ENCODE data around the gene HOXD4. TPM values are rescaled to one million over a fixed set of nuclear protein-coding genes. Genes with fewer than 3 reads are reported as not detected.

The HOXD4 gene
- total and polyA plus RNA-seq, 9 donors, result 6.2 to 16.5 (median 11.6) TPM

DNA sequence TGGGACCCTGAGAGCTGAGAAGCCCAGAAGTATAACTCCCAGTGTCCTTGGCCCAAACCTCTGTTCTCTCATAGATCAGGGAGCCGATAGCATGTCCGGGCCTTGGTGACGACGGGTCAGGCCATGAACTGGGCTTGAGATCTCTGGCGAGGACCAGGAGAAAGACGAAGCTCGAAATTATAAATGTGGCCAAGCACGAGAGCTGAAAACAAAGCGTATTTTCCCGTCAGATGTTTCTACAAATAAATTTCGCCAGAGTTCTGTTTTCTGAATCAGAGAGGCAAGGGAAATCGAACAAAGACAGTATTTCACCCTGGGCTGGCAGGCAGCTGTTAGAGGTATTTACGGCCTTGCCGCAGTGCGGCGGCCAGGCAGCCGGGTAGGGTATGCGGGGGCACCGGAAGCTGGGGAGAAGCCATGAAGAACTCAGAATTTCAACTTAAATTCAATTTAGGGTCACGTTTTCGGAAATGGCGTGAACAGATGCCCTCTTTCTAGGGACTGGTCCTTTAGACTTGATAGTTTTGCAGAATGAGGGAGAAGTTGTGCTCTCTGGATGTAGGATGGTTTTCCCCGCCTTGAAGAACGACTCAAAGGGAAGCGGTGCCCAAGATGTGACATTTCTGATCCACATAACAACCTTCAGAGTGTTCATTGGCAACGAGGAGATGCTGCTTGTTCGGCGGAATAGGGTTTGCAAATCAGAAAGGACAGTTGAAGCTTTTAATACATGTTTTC, 12.3 kb upstream of the HOXD4 start:
- H3K36me3 ChIP-seq, result no peaks in the 10 kb centered on the region
- H3K4me1 ChIP-seq (ENCODE audit: insufficient read depth), result peaks cover 16% of the 10 kb centered on the region
- intact Hi-C loops (cut with DNase I), result loop anchor here in 1 of 4 donors (10.0 kb wide), 1 partner anchor 1126 kb away; the partner anchor contains the start of gene NFE2L2
- H3K4me3 ChIP-seq, result peak overlapping the region; percentile 53
- no peaks in the 10 kb centered on the region for H3K27me3 ChIP-seq
- no peaks in the 10 kb centered on the region for H3K9me3 ChIP-seq
- 4 to 12% (median 9%) methylated on average over 28 of the region's 28 CpGs for WGBS, 3 donors
- TF ChIP-seq POLR2A (IDR thresholded peaks at IDR 0.05) (no peak), EP300 (IDR thresholded peaks at IDR 0.05) (no peak)
- TF ChIP-seq, protein P1, sequence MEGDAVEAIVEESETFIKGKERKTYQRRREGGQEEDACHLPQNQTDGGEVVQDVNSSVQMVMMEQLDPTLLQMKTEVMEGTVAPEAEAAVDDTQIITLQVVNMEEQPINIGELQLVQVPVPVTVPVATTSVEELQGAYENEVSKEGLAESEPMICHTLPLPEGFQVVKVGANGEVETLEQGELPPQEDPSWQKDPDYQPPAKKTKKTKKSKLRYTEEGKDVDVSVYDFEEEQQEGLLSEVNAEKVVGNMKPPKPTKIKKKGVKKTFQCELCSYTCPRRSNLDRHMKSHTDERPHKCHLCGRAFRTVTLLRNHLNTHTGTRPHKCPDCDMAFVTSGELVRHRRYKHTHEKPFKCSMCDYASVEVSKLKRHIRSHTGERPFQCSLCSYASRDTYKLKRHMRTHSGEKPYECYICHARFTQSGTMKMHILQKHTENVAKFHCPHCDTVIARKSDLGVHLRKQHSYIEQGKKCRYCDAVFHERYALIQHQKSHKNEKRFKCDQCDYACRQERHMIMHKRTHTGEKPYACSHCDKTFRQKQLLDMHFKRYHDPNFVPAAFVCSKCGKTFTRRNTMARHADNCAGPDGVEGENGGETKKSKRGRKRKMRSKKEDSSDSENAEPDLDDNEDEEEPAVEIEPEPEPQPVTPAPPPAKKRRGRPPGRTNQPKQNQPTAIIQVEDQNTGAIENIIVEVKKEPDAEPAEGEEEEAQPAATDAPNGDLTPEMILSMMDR (IDR thresholded peaks at IDR 0.05), result no peak
- DNase-seq, result peak in 4 of 5 donors; percentile 38 to 62 (median 48)
- H3K27ac ChIP-seq, result peak overlapping the region; percentile 80 to 99

DNA sequence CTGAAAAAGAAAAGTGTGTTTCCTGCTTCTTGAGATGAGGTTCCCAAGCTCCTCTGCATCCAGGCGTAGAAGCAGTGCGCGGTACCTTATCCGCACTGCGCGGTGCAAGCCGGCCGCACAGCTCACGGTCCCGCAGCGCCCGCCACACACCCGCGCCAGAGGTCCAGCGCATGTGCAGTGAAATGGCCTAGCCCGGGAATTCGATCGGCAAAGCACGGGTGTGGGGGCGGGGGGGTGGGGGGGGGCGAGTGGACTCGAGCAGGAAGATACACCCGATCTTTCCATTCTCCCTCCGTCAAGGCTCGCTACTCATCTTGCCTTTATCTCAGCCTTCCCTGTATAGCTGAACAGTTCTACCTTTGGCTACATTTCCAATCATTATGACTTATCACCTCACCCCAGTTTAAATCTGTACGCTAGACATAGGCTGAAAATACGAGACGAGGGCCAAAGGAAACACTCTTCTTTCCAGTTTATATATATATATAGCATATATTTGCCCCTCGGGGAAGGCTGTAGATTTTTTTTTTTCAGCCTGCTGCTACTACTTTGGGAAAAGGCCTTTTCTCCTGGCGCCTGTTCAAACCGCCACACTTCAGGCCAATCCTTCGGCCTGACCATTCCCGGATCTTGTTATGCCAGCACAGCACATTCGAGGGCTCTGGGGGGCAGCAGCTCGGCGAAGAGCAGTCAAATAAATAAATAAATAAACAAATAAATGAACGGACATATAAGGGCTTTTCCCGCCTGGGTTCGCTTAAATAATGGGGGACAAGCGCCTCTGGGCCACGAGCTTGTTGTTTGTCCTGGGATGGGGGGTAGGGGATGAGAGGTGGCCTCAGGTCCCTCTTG, 11.5 kb upstream of the HOXD4 start:
- peak overlapping the region; percentile 53 for H3K4me3 ChIP-seq
- peak; percentile 72 to 81 (median 75) for DNase-seq
- H3K27ac ChIP-seq, result peak overlapping the region; percentile 80 to 99
- H3K9me3 ChIP-seq, result no peaks in the 10 kb centered on the region
- TF ChIP-seq EP300 (IDR thresholded peaks at IDR 0.05), result no peak
- TF ChIP-seq POLR2A (IDR thresholded peaks at IDR 0.05), result peak; percentile 42
- intact Hi-C loops (cut with DNase I), result loop anchor here (2.0 to 10.0 kb wide), 7 partner anchors 125 to 1125 kb away; partner anchors contain the start of genes MTX2 (in 1 of the 4) and NFE2L2 (in 1 of the 4)
- no peaks in the 10 kb centered on the region for H3K27me3 ChIP-seq
- peaks cover 10% of the 10 kb centered on the region for H3K4me1 ChIP-seq (ENCODE audit: insufficient read depth)
- no peaks in the 10 kb centered on the region for H3K36me3 ChIP-seq
- 5 to 6% (median 5%) methylated on average over 41 of the region's 41 CpGs for WGBS, 3 donors

DNA sequence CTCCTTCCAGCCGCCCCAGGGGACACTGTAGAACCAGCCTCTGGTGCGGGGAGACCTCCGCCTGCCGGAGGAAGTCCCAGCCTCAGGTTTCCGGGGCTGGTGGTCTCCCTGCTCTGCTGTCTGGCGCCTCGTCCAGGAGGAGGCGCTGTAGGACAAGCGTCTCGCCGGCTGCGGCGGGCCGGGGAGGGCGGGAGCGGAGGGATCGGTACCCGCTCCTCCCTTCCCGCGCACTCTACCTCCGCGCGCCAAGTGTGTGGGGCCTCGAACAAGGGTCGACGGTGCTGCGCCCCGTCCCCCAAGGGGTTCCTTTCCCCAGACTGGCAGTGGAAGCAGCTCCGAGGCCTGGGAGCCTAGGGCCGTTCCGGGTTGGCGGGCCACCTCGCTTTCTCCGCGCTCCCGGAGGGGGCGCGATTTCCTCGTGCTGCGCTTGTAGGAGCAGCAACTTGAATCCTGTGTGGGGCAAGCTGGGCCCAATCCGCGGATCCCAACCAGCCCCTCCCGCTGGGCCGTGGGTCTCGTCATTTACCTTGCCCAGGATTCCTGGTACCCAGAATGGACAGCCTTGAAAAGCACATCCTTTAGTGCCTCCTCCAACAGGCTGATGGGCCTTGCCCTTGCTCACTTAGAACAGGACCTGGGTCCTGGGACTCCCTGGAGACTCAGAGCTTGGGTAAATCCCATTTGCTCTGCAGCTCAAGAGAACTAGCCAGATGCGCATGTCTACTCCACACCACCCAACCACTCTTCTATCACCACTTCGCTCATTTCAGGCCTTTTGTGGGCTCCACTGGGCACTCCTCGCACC, 10.6 kb upstream of the HOXD4 start:
- Histone ChIP-seq H3K27me3 (no peaks in the 10 kb centered on the region), H3K27ac (peak overlapping the region; percentile 80 to 99)

DNA sequence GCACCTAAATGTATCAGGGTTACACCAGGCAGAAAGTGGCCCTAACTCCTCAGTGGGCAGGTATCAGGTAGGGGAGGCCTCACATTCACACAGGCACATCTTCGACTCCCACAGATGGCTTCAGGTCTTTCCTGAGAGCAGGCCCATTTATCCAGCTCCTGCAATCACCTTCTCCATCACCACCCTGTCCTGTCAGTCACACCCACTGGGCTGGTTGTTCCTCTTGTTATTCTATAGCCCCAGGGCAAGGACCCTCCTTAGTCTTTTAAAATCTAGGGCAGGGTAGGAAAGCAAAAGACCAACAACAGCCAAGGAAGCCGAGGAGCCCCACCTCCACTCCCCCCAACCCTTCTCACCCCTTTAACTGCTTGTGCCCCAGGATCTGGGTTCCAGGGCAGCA, 9.1 kb upstream of the HOXD4 start:
- no peaks in the 10 kb centered on the region for H3K36me3 ChIP-seq
- no peak overlapping the region for H3K27ac ChIP-seq
- H3K27me3 ChIP-seq, result no peaks in the 10 kb centered on the region
- H3K4me3 ChIP-seq, result no peak overlapping the region
- TF ChIP-seq EP300 (IDR thresholded peaks at IDR 0.05) (no peak), POLR2A (IDR thresholded peaks at IDR 0.05) (no peak)
- TF ChIP-seq, protein P1 (IDR thresholded peaks at IDR 0.05), result no peak
- intact Hi-C loops (cut with DNase I), result loop anchor here in 3 of 4 donors (5.0 to 10.0 kb wide), 4 partner anchors 123 to 495 kb away; partner anchors contain the start of gene MTX2 (in 1 of the 3)
- 85 to 89% (median 88%) methylated on average over 2 of the region's 2 CpGs for WGBS, 3 donors
- DNase-seq, result peak in 1 of 5 donors; percentile 3
- no peaks in the 10 kb centered on the region for H3K9me3 ChIP-seq
- peaks cover 9% of the 10 kb centered on the region for H3K4me1 ChIP-seq (ENCODE audit: insufficient read depth)

More for the DNA sequence above, 10.6 kb upstream of the HOXD4 start:
- Histone ChIP-seq H3K4me3 (peak overlapping the region; percentile 53), H3K9me3 (no peaks in the 10 kb centered on the region), H3K4me1 (ENCODE audit: insufficient read depth) (peaks cover 9% of the 10 kb centered on the region), H3K36me3 (no peaks in the 10 kb centered on the region)
- 7 to 18% (median 7%) methylated on average over 16 to 48 of the region's 48 CpGs for WGBS, 3 donors
- TF ChIP-seq EP300 (IDR thresholded peaks at IDR 0.05), result no peak
- TF ChIP-seq POLR2A (IDR thresholded peaks at IDR 0.05), result no peak
- TF ChIP-seq, protein P1 (IDR thresholded peaks at IDR 0.05), result peak; percentile 98 to 99 (median 98)
- intact Hi-C loops (cut with DNase I), result loop anchor here (2.0 to 10.0 kb wide), 6 partner anchors 124 to 497 kb away; partner anchors contain the start of gene MTX2 (in 1 of the 4)
- DNase-seq, result peak; percentile 84 to 90 (median 90)
